Dendritic cell treated with granulocyte-macrophage colony-stimulating factor and Interleukin-4, amounts not matched to agents 40 ng/mL and 50 ng/mL, for 4 days (primary cell): ENCODE results near the gene RGL1.
"Not testable (repeated sequence)": the region's sequence is repeated elsewhere in the genome, so short reads cannot be mapped to it uniquely, and the experiment has no call there.

Experiments used
- H3K27ac Mint-ChIP-seq: one replicate; pipeline ENCODE4 v1.8.0; 2022; ENCODE audit warnings: mild to moderate bottlenecking, mixed read lengths
- H3K27me3 Mint-ChIP-seq: one replicate; pipeline ENCODE4 v1.8.0; 2022; ENCODE audit warnings: mild to moderate bottlenecking, mixed read lengths
- H3K36me3 Mint-ChIP-seq: one replicate; pipeline ENCODE4 v1.8.0; 2022; ENCODE audit warnings: low read depth, mixed read lengths
- H3K4me1 Mint-ChIP-seq: one replicate; pipeline ENCODE4 v1.8.0; 2022; ENCODE audit warnings: low read depth, mixed read lengths
- H3K4me3 Mint-ChIP-seq: one replicate; pipeline ENCODE4 v1.8.0; 2022; ENCODE audit warnings: mild to moderate bottlenecking, moderate library complexity, mixed read lengths
- H3K9me3 Mint-ChIP-seq: one replicate; pipeline ENCODE4 v1.8.0; 2022; ENCODE audit warnings: mixed read lengths
- intact Hi-C: fragments of 100-400 bp; cut with micrococcal nuclease; formaldehyde crosslinking; loops from one replicate; pipeline ENCODE4 v1.15.0; 2022

Gene RGL1

GRCh38 chr1:183777328-183777727 is 27.6 kb upstream of the RGL1 start:
- intact Hi-C loops = no loop called here
- Mint-ChIP-seq H3K36me3 (peaks cover 27% of the 10 kb centered on the region), H3K27ac (no peak overlapping the region), H3K27me3 (peaks cover 4% of the 10 kb centered on the region), H3K4me3 (no peak overlapping the region), H3K9me3 (peaks cover 59% of the 10 kb centered on the region), H3K4me1 (peaks cover 20% of the 10 kb centered on the region)

GRCh38 chr1:183778045-183778444 is 26.9 kb upstream of the RGL1 start:
- intact Hi-C loops = no loop called here
- Mint-ChIP-seq H3K27ac (no peak overlapping the region), H3K27me3 (peaks cover 4% of the 10 kb centered on the region), H3K9me3 (peaks cover 52% of the 10 kb centered on the region), H3K36me3 (peaks cover 20% of the 10 kb centered on the region), H3K4me3 (no peak overlapping the region), H3K4me1 (peaks cover 23% of the 10 kb centered on the region)

- Mint-ChIP-seq H3K9me3 (peaks cover 44% of the 10 kb centered on the region), H3K36me3 (peaks cover 12% of the 10 kb centered on the region), H3K4me1 (peaks cover 26% of the 10 kb centered on the region), H3K4me3 (no peak overlapping the region), H3K27ac (no peak overlapping the region), H3K27me3 (peaks cover 4% of the 10 kb centered on the region)
- intact Hi-C loops = no loop called here
These were observed 26.1 kb upstream of the RGL1 start for GRCh38 chr1:183778568-183779433.

GRCh38 chr1:183780159-183780558 is 24.8 kb upstream of the RGL1 start:
- peaks cover 2% of the 10 kb centered on the region for H3K36me3 Mint-ChIP-seq
- H3K27ac Mint-ChIP-seq = no peak overlapping the region
- peaks cover 26% of the 10 kb centered on the region for H3K4me1 Mint-ChIP-seq
- peaks cover 31% of the 10 kb centered on the region for H3K9me3 Mint-ChIP-seq
- intact Hi-C loops = no loop called here
- peaks cover 7% of the 10 kb centered on the region for H3K27me3 Mint-ChIP-seq
- H3K4me3 Mint-ChIP-seq = no peak overlapping the region

- no peaks in the 10 kb centered on the region for H3K36me3 Mint-ChIP-seq
- no peak overlapping the region for H3K4me3 Mint-ChIP-seq
- H3K9me3 Mint-ChIP-seq = peaks cover 26% of the 10 kb centered on the region
- peaks cover 8% of the 10 kb centered on the region for H3K27me3 Mint-ChIP-seq
- peak overlapping the region; percentile 11 for H3K27ac Mint-ChIP-seq
- H3K4me1 Mint-ChIP-seq = peaks cover 26% of the 10 kb centered on the region
- intact Hi-C loops = no loop called here
These were observed 24.2 kb upstream of the RGL1 start for GRCh38 chr1:183780757-183781156.

GRCh38 chr1:183783342-183783741 is 21.6 kb upstream of the RGL1 start:
- intact Hi-C loops = no loop called here
- Mint-ChIP-seq H3K36me3 (no peaks in the 10 kb centered on the region), H3K27ac (no peak overlapping the region), H3K9me3 (peaks cover 2% of the 10 kb centered on the region), H3K4me1 (peaks cover 37% of the 10 kb centered on the region), H3K27me3 (peaks cover 10% of the 10 kb centered on the region), H3K4me3 (no peak overlapping the region)

- H3K27ac Mint-ChIP-seq = peak overlapping the region; percentile 18
- H3K36me3 Mint-ChIP-seq = no peaks in the 10 kb centered on the region
These were observed 20.9 kb upstream of the RGL1 start for GRCh38 chr1:183783767-183784637.

GRCh38 chr1:183785921-183786320 is 19.0 kb upstream of the RGL1 start:
- H3K27ac Mint-ChIP-seq, H3K27me3 Mint-ChIP-seq, intact Hi-C loops, H3K36me3 Mint-ChIP-seq, H3K9me3 Mint-ChIP-seq, H3K4me3 Mint-ChIP-seq: not testable (repeated sequence)
- peaks cover 26% of the 10 kb centered on the region for H3K4me1 Mint-ChIP-seq

More at GRCh38 chr1:183783767-183784637, 20.9 kb upstream of the RGL1 start:
- peaks cover 35% of the 10 kb centered on the region for H3K4me1 Mint-ChIP-seq
- peaks cover 12% of the 10 kb centered on the region for H3K27me3 Mint-ChIP-seq
- H3K9me3 Mint-ChIP-seq = no peaks in the 10 kb centered on the region
- H3K4me3 Mint-ChIP-seq = no peak overlapping the region
- intact Hi-C loops = no loop called here

GRCh38 chr1:183787704-183788103 is 17.2 kb upstream of the RGL1 start:
- no peaks in the 10 kb centered on the region for H3K9me3 Mint-ChIP-seq
- no peak overlapping the region for H3K4me3 Mint-ChIP-seq
- peaks cover 35% of the 10 kb centered on the region for H3K4me1 Mint-ChIP-seq
- H3K36me3 Mint-ChIP-seq = no peaks in the 10 kb centered on the region
- H3K27me3 Mint-ChIP-seq = peaks cover 7% of the 10 kb centered on the region
- H3K27ac Mint-ChIP-seq = no peak overlapping the region
- intact Hi-C loops = no loop called here

GRCh38 chr1:183791319-183791718 is 13.6 kb upstream of the RGL1 start:
- no peak overlapping the region for H3K4me3 Mint-ChIP-seq
- peaks cover 34% of the 10 kb centered on the region for H3K4me1 Mint-ChIP-seq
- H3K27ac Mint-ChIP-seq = peak overlapping the region; percentile 70
- no peaks in the 10 kb centered on the region for H3K36me3 Mint-ChIP-seq
- intact Hi-C loops = no loop called here
- peaks cover 7% of the 10 kb centered on the region for H3K27me3 Mint-ChIP-seq
- H3K9me3 Mint-ChIP-seq = no peaks in the 10 kb centered on the region

- Mint-ChIP-seq H3K36me3 (no peaks in the 10 kb centered on the region), H3K27ac (peak overlapping the region; percentile 21), H3K27me3 (peaks cover 7% of the 10 kb centered on the region), H3K9me3 (no peaks in the 10 kb centered on the region), H3K4me1 (peaks cover 29% of the 10 kb centered on the region), H3K4me3 (peak overlapping the region; percentile 4)
- intact Hi-C loops = no loop called here
These were observed 12.6 kb upstream of the RGL1 start for GRCh38 chr1:183792300-183792699.

- no peak overlapping the region for H3K27ac Mint-ChIP-seq
- H3K4me3 Mint-ChIP-seq = no peak overlapping the region
- intact Hi-C loops = no loop called here
- peaks cover 6% of the 10 kb centered on the region for H3K27me3 Mint-ChIP-seq
- H3K4me1 Mint-ChIP-seq = peaks cover 23% of the 10 kb centered on the region
- no peaks in the 10 kb centered on the region for H3K36me3 Mint-ChIP-seq
- H3K9me3 Mint-ChIP-seq = no peaks in the 10 kb centered on the region
These were observed 10.8 kb upstream of the RGL1 start for GRCh38 chr1:183794088-183794487.

GRCh38 chr1:183800449-183800848 is 4.5 kb upstream of the RGL1 start:
- peaks cover 31% of the 10 kb centered on the region for H3K36me3 Mint-ChIP-seq
- H3K27me3 Mint-ChIP-seq = peaks cover 4% of the 10 kb centered on the region
- peaks cover 16% of the 10 kb centered on the region for H3K4me1 Mint-ChIP-seq
- peaks cover 34% of the 10 kb centered on the region for H3K9me3 Mint-ChIP-seq
- H3K4me3 Mint-ChIP-seq = no peak overlapping the region
- intact Hi-C loops = loop anchor here (5.0 kb wide), 1 partner anchor 33 kb away; no protein-coding TSS in a partner anchor
- H3K27ac Mint-ChIP-seq = no peak overlapping the region

GRCh38 chr1:183801649-183802048 is 3.3 kb upstream of the RGL1 start:
- Mint-ChIP-seq H3K4me3 (no peak overlapping the region), H3K27ac (no peak overlapping the region), H3K9me3 (peaks cover 34% of the 10 kb centered on the region), H3K36me3 (peaks cover 41% of the 10 kb centered on the region), H3K4me1 (peaks cover 18% of the 10 kb centered on the region), H3K27me3 (peaks cover 3% of the 10 kb centered on the region)
- intact Hi-C loops = loop anchor here (5.0 kb wide), 1 partner anchor 34 kb away; no protein-coding TSS in a partner anchor
